Lower leg skin (tissue), 4 donors: Measurements from ENCODE around the gene ALG3. TPM values are rescaled to one million over a fixed set of nuclear protein-coding genes. Genes with fewer than 3 reads are reported as not detected.

Source experiments
- DNase-seq, 2 donors: peaks; one replicate each; pipeline ENCODE4 v3.0.0-alpha.2; 2019; ENCODE audit warnings: low spot score in 2 of 2
- H3K4me3 ChIP-seq: fragments of 200-600 bp; sonication (generic); 2 replicates; pipeline ENCODE4 v1.5.1; 2017; ENCODE audit warnings: mild to moderate bottlenecking, low read depth; ENCODE audit not compliant: poor library complexity, severe bottlenecking
- CTCF ChIP-seq, 3 donors: fragments of 450-650 bp; IDR thresholded peaks; one replicate each; pipeline ENCODE4 v1.5.1; 2016; ENCODE audit warnings: antibody characterized with exemption in 3 of 3, mild to moderate bottlenecking in 3 of 3, moderate library complexity in 2 of 3
- POLR2A ChIP-seq, 2 donors: fragments of 450-650 bp; IDR thresholded peaks; one replicate each; pipeline ENCODE4 v1.6.1; 2016 to 2017; ENCODE audit warnings: antibody characterized with exemption in 2 of 2, mild to moderate bottlenecking in 1 of 2, moderate library complexity in 1 of 2
- WGBS, 2 donors: methylation state at CpG; one replicate each; pipeline ENCODE4 v1.1.5; 2018; 5-methylcytosine and 5-hydroxymethylcytosine counted together
- intact Hi-C: fragments of 100-400 bp; cut with DNase I; formaldehyde crosslinking; loops from one replicate; pipeline ENCODE4 v1.15.0; 2023; ENCODE audit warnings: low total_unique reads
- total RNA-seq, 4 donors: library from RNA; depleted of rRNA; stranded (reverse); fragments of >200 nt; gene quantifications; one replicate each; pipeline ENCODE4 v1.1.0, GENCODE V29; 2016

ALG3 gene
- total RNA-seq, 4 donors from 2014 or later = 41.7 to 53.6 (median 46.2) TPM

GRCh38 chr3:184222521-184222920, 26.2 kb downstream of the ALG3 start:
- H3K4me3 ChIP-seq = no peak overlapping the region
- WGBS, 2 donors = 75 to 82% methylated on average over 3 of the region's 3 CpGs
- no peak for DNase-seq
- intact Hi-C loops = no loop called here
- TF ChIP-seq CTCF (IDR thresholded peaks at IDR 0.05) (no peak), POLR2A (IDR thresholded peaks at IDR 0.05) (no peak)

- intact Hi-C loops = no loop called here
- no peak for TF ChIP-seq POLR2A (IDR thresholded peaks at IDR 0.05)
- no peak overlapping the region for H3K4me3 ChIP-seq
- 47 to 55% methylated on average over 4 of the region's 4 CpGs for WGBS, 2 donors
- DNase-seq = no peak
These were observed 29.9 kb downstream of the ALG3 start for GRCh38 chr3:184218814-184219213.

- no peak for DNase-seq
- intact Hi-C loops = no loop called here
- 60% methylated on average over 5 of the region's 5 CpGs for WGBS, 2 donors
- TF ChIP-seq CTCF (IDR thresholded peaks at IDR 0.05) (no peak), POLR2A (IDR thresholded peaks at IDR 0.05) (no peak)
- no peak overlapping the region for H3K4me3 ChIP-seq
These were observed 37.0 kb downstream of the ALG3 start for GRCh38 chr3:184211718-184212117.

GRCh38 chr3:184211297-184211696, 37.5 kb downstream of the ALG3 start:
- TF ChIP-seq POLR2A (IDR thresholded peaks at IDR 0.05) (no peak), CTCF (IDR thresholded peaks at IDR 0.05) (no peak)
- no peak for DNase-seq
- WGBS, 2 donors = 66 to 71% methylated on average over 5 of the region's 5 CpGs
- intact Hi-C loops = no loop called here
- H3K4me3 ChIP-seq = no peak overlapping the region

- TF ChIP-seq POLR2A (IDR thresholded peaks at IDR 0.05) (no peak), CTCF (IDR thresholded peaks at IDR 0.05) (no peak)
- intact Hi-C loops = no loop called here
- DNase-seq = no peak
- H3K4me3 ChIP-seq = no peak overlapping the region
- 43 to 55% methylated on average over 11 of the region's 11 CpGs for WGBS, 2 donors
These were observed 39.4 kb downstream of the ALG3 start for GRCh38 chr3:184209146-184209923.

- no peak for TF ChIP-seq CTCF (IDR thresholded peaks at IDR 0.05)
- no peak for TF ChIP-seq POLR2A (IDR thresholded peaks at IDR 0.05)
- DNase-seq = no peak
- intact Hi-C loops = no loop called here
- 77 to 80% methylated on average over 8 of the region's 8 CpGs for WGBS, 2 donors
- H3K4me3 ChIP-seq = no peak overlapping the region
These were observed 45.2 kb downstream of the ALG3 start for GRCh38 chr3:184203526-184203925.
